HepG2 (cell line): ENCODE measurements around the gene CRYM. TPM values are rescaled to one million over a fixed set of nuclear protein-coding genes. Genes with fewer than 3 reads are reported as not detected.

Source experiments
- ATAC-seq: fragments of 200-7000 bp; cut with Tn5 transposase; 3 replicates; pipeline ENCODE4 v1.9.1; 2020; ENCODE audit warnings: mild to moderate bottlenecking, moderate library complexity
- BruUV-seq: library from RNA; stranded (reverse); fragments of 400-500 nt; replicated peaks from 2 replicates; lab custom pipeline; 2021; lab: Mats Ljungman, UMichigan
- CTCF ChIA-PET: fragments of 300-600 bp; formaldehyde crosslinking; extraction: SDS; loops from one replicate; lab custom pipeline; 2021; ENCODE audit warnings: low total read pairs, inconsistent platforms, low intra/inter-chr PET ratio; lab: Yijun Ruan, JAX
- POLR2A ChIA-PET: fragments of 350-600 bp; sonication (Branson Sonifier 250); formaldehyde crosslinking; loops from one replicate; lab custom pipeline; 2020; ENCODE audit warnings: antibody characterized with exemption, inconsistent platforms; lab: Yijun Ruan, JAX
- DNase-seq: peaks from one replicate; pipeline ENCODE4 v3.0.0-alpha.2; 2015; ENCODE audit warnings: low spot score
- FAIRE-seq: peaks from 3 replicates; lab custom pipeline; 2011; peaks lifted over from hg19 to GRCh38; lab: Jason Lieb, UNC
- H2AFZ ChIP-seq: one replicate; pipeline ENCODE4 v1.6.1; 2011; ENCODE audit warnings: low read length, inconsistent platforms
- H3K27ac ChIP-seq: fragments of 300-600 bp; 3 replicates; pipeline ENCODE4 v1.8.0; 2011; ENCODE audit warnings: mixed run types, mild to moderate bottlenecking, mixed read lengths, low read length, inconsistent platforms; ENCODE audit not compliant: insufficient read depth; ENCODE audit errors: extremely low read length
- H3K27me3 ChIP-seq, 2 experiments: fragments of 200-600 bp in 1 of 2; 2 replicates in 1 of 2; 3 replicates in 1 of 2; pipeline versions ENCODE4 v1.6.0 to v1.8.0; 2011; ENCODE audit warnings: low read length in 2 of 2, mild to moderate bottlenecking in 2 of 2, moderate library complexity in 2 of 2, inconsistent platforms in 1 of 2; ENCODE audit not compliant: insufficient read depth in 2 of 2, control insufficient read depth in 1 of 2
- H3K36me3 ChIP-seq, 2 experiments: fragments of 200-600 bp in 1 of 2; replicated peaks in 1 of 2; 2 replicates in 1 of 2; 3 replicates in 1 of 2; pipeline versions ENCODE4 v1.5.1 to v1.8.0; 2011; ENCODE audit warnings: low read length in 2 of 2, inconsistent platforms in 1 of 2; ENCODE audit not compliant: insufficient read depth in 2 of 2, control insufficient read depth in 1 of 2
- H3K4me1 ChIP-seq: 2 replicates; pipeline ENCODE4 v1.5.1; 2012; ENCODE audit warnings: low read length, inconsistent platforms; ENCODE audit not compliant: insufficient read depth
- H3K4me2 ChIP-seq: 2 replicates; pipeline ENCODE4 v1.6.0; 2011; ENCODE audit warnings: low read depth, low read length, inconsistent platforms
- H3K4me3 ChIP-seq, 3 experiments: fragments of 200-600 bp in 1 of 3; sonication (generic), shearing (Covaris generic) in 1 of 3; replicated peaks in 1 of 3; 2 replicates each; pipeline ENCODE4 v1.5.1; 2011 to 2016; ENCODE audit warnings: low read length in 3 of 3, inconsistent platforms in 2 of 3, low read depth in 2 of 3, mild to moderate bottlenecking in 2 of 3, control low read depth in 1 of 3, mixed read lengths in 1 of 3; ENCODE audit not compliant: insufficient read depth in 1 of 3
- H3K79me2 ChIP-seq: one replicate; pipeline ENCODE4 v1.6.1; 2011; ENCODE audit warnings: low read length, inconsistent platforms; ENCODE audit not compliant: insufficient read depth
- H3K9ac ChIP-seq: 2 replicates; pipeline ENCODE4 v1.6.0; 2011; ENCODE audit warnings: mild to moderate bottlenecking, low read depth, low read length, inconsistent platforms; ENCODE audit not compliant: insufficient read depth
- H3K9me3 ChIP-seq: 2 replicates; pipeline ENCODE4 v1.5.1; 2012; ENCODE audit warnings: mild to moderate bottlenecking, low read length
- H4K20me1 ChIP-seq: 2 replicates; pipeline ENCODE4 v1.6.0; 2011; ENCODE audit warnings: inconsistent platforms, mild to moderate bottlenecking, low read length, moderate library complexity; ENCODE audit not compliant: insufficient read depth
- HNRNPLL ChIP-seq: fragments of 200-400 bp; formaldehyde crosslinking; IDR thresholded peaks from 2 replicates; pipeline ENCODE4 v1.6.1; 2017; ENCODE audit warnings: mild to moderate bottlenecking, low read depth, low read length; ENCODE audit not compliant: poor library complexity, severe bottlenecking
- KDM4B ChIP-seq: sonication (generic); formaldehyde crosslinking; IDR thresholded peaks from 2 replicates; pipeline ENCODE4 v1.4.0; 2020; ENCODE audit warnings: missing genetic modification reagents
- RBFOX2 ChIP-seq: fragments of 200-400 bp; formaldehyde crosslinking; IDR thresholded peaks from 2 replicates; pipeline ENCODE4 v1.6.1; 2017; ENCODE audit warnings: low read depth, mild to moderate bottlenecking, low read length
- ZNF225 ChIP-seq: sonication (generic); formaldehyde crosslinking; IDR thresholded peaks from 2 replicates; pipeline ENCODE4 v1.4.0; 2020; ENCODE audit warnings: mild to moderate bottlenecking, missing genetic modification reagents
- ZNF30 ChIP-seq: sonication (generic); formaldehyde crosslinking; IDR thresholded peaks from 2 replicates; pipeline ENCODE4 v1.5.0; 2020; ENCODE audit warnings: mild to moderate bottlenecking, missing genetic modification reagents
- WGBS: methylation state at CpG from one replicate; pipeline ENCODE4 v1.1.6; 2017; ENCODE audit warnings: low lambda C conversion rate; 5-methylcytosine and 5-hydroxymethylcytosine counted together
- in situ Hi-C: cut with HindIII; loops from 2 replicates; pipeline ENCODE4 v1.10.0; 2017; ENCODE audit warnings: low pct_unique_long_range_greater_than_20kb; ENCODE audit not compliant: extremely low pct_ligation_motif_present
- intact Hi-C: fragments of 100-400 bp; cut with micrococcal nuclease; formaldehyde crosslinking; loops from one replicate; pipeline ENCODE4 v1.10.0; 2022; ENCODE audit not compliant: unreplicated experiment
- polyA plus RNA-seq, 8 experiments: library from polyadenylated mRNA; depleted of rRNA in 3 of 8; stranded (reverse) in 7 of 8; unstranded in 1 of 8; fragments of >200 nt; fragmentation: Illumina TruSeq in 4 of 8; extraction: Trizol in 4 of 8; gene quantifications; 2 replicates each; pipeline versions ENCODE4 v1.2.1 to v1.2.3, GENCODE V29; 2011 to 2016; ENCODE audit warnings: low read depth in 4 of 8, missing spikeins in 1 of 8, mixed read lengths in 1 of 8; ENCODE audit not compliant: insufficient read depth in 1 of 8
- total RNA-seq, 5 experiments: library from RNA; depleted of rRNA; stranded (reverse); fragments of >200 nt; fragmentation: Illumina TruSeq; extraction: Trizol; gene quantifications; 2 replicates each; pipeline ENCODE4 v1.2.3, GENCODE V29; 2016; ENCODE audit warnings: low read depth in 1 of 5
- TF ChIP-seq, protein P1 (sequence below): sonication (generic); formaldehyde crosslinking; IDR thresholded peaks from 2 replicates; pipeline ENCODE4 v1.8.0; 2022; ENCODE audit warnings: mild to moderate bottlenecking, missing genetic modification reagents; ENCODE audit not compliant: insufficient replicate concordance
- TF ChIP-seq, protein P2 (sequence below): sonication (generic); formaldehyde crosslinking; conservative IDR thresholded peaks from 2 replicates; pipeline ENCODE4 v1.5.0; 2020; ENCODE audit warnings: missing genetic modification reagents

The CRYM gene
- total and polyA plus RNA-seq, 2 of the 13 experiments (the other 11 are each of a cell fraction or from before 2014, with no cell fraction given), result 1.9 to 2.2 TPM

DNA sequence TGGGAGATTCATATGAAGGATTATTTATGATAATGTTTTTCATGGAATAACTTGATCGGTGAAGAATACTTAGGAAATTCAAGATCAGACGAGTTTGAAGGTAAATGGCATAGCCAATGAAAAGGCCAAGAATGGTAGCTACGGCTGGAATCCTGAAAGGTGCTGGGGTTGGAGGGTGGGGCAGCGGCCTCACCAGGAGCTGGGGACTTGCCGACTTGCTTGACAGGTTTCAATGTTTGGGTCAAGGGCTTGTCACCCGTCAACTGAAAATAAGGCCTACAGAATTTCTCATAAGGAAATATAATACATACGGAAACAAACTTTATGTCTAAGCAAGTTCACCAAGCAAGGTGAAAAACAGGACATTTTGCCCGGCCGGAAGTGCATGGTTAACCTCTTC is 9.9 kb downstream of the CRYM start:
- TF ChIP-seq RBFOX2, result no peak
- TF ChIP-seq HNRNPLL, result no peak
- TF ChIP-seq KDM4B (CRISPR knock-in tag), result no peak
- H3K4me2 ChIP-seq, result no peak overlapping the region
- ChIA-PET CTCF (no interaction called here), POLR2A (no interaction called here)
- FAIRE-seq (no peak), ATAC-seq (no peak), DNase-seq (no peak)
- intact Hi-C loops (no loop called here), in situ Hi-C loops (no loop called here)
- no peaks in the 10 kb centered on the region for H3K27me3 ChIP-seq
- no peaks in the 10 kb centered on the region for H3K36me3 ChIP-seq
- WGBS, result 89% methylated on average over 9 of the region's 9 CpGs
- no peaks in the 10 kb centered on the region for H3K79me2 ChIP-seq
- no peaks in the 10 kb centered on the region for H3K9me3 ChIP-seq
- no peak overlapping the region for H2AFZ ChIP-seq
- peaks cover 38% of the 10 kb centered on the region for H3K4me1 ChIP-seq
- H3K9ac ChIP-seq, result no peak overlapping the region
- no peaks in the 10 kb centered on the region for H4K20me1 ChIP-seq
- no peak overlapping the region for H3K4me3 ChIP-seq
- H3K27ac ChIP-seq, result no peak overlapping the region
- no TSS peak for BruUV-seq

DNA sequence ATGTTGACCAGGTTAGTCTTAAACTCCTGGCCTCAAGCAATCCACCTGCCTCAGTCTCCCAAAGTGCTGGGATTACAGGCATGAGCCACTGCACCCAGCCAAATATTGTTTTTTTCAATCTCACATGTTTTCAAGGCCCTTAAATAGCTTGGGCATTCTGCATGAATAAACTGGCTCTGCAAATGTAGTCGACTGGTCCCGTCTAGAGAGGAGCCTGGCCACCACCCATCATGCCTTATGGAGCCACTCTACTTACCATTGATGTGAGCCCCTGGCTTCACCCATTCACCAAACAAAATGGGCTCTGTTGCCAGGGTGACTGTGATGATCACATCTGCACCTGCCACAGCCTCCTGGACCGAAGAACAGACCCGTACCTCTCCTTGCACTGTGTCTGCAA is 10.8 kb downstream of the CRYM start:
- in situ Hi-C loops, result no loop called here
- POLR2A ChIA-PET, result no interaction called here
- 85% methylated on average over 4 of the region's 4 CpGs for WGBS
- TF ChIP-seq, protein P1, sequence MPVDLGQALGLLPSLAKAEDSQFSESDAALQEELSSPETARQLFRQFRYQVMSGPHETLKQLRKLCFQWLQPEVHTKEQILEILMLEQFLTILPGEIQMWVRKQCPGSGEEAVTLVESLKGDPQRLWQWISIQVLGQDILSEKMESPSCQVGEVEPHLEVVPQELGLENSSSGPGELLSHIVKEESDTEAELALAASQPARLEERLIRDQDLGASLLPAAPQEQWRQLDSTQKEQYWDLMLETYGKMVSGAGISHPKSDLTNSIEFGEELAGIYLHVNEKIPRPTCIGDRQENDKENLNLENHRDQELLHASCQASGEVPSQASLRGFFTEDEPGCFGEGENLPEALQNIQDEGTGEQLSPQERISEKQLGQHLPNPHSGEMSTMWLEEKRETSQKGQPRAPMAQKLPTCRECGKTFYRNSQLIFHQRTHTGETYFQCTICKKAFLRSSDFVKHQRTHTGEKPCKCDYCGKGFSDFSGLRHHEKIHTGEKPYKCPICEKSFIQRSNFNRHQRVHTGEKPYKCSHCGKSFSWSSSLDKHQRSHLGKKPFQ, result no peak
- TF ChIP-seq ZNF225 (CRISPR knock-in tag) (no peak), ZNF30 (0 out of 2 replicates have a peak, but pooled peaks have one; percentile 7)
- TF ChIP-seq, protein P2, sequence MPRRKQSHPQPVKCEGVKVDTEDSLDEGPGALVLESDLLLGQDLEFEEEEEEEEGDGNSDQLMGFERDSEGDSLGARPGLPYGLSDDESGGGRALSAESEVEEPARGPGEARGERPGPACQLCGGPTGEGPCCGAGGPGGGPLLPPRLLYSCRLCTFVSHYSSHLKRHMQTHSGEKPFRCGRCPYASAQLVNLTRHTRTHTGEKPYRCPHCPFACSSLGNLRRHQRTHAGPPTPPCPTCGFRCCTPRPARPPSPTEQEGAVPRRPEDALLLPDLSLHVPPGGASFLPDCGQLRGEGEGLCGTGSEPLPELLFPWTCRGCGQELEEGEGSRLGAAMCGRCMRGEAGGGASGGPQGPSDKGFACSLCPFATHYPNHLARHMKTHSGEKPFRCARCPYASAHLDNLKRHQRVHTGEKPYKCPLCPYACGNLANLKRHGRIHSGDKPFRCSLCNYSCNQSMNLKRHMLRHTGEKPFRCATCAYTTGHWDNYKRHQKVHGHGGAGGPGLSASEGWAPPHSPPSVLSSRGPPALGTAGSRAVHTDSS (CRISPR knock-in tag), result no peak

More for the DNA sequence above, 10.8 kb downstream of the CRYM start:
- intact Hi-C loops, result no loop called here
- ATAC-seq (no peak), DNase-seq (no peak), FAIRE-seq (no peak)
- Histone ChIP-seq H3K27ac (no peak overlapping the region), H3K9ac (no peak overlapping the region), H3K79me2 (no peaks in the 10 kb centered on the region), H3K4me2 (no peak overlapping the region), H3K4me3 (no peak overlapping the region), H3K27me3 (no peaks in the 10 kb centered on the region), H3K36me3 (no peaks in the 10 kb centered on the region), H3K9me3 (no peaks in the 10 kb centered on the region), H4K20me1 (no peaks in the 10 kb centered on the region), H2AFZ (no peak overlapping the region), H3K4me1 (peaks cover 38% of the 10 kb centered on the region)
- no TSS peak for BruUV-seq
- CTCF ChIA-PET, result no interaction called here
